ENCODE results near the gene JCHAIN. TPM values are rescaled to one million over a fixed set of nuclear protein-coding genes. Genes with fewer than 3 reads are reported as not detected.

The JCHAIN gene
- 0.99 and 18.2 TPM in 2 replicates for total RNA-seq (ENCODE audit: low replicate concordance)

DNA sequence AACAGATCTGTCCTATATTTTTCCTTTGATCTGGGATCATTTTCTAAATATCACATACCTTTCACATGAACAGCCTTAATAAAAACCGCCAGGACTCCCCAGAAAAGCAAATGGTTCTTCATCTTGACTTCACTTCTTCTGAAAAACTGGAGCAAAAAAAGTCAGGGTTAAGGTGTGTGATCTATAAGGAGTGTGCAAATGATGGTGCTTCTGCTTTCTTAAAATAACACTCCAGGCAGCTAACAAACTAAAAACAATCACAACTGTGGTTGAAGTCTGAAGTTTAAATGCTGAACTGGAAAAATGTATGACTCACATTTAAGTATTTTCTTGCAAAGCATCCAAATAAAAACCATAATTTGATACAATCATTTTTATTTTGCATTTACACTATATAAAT is at the start of gene JCHAIN:
JCHAIN (minus strand) TSS at position 140 of the 400 bp plus-strand sequence; CDS start at position 122, 18 bp downstream.
- DNase-seq (ENCODE audit: low read depth), result peak; percentile 31
- TF ChIP-seq, protein P1, sequence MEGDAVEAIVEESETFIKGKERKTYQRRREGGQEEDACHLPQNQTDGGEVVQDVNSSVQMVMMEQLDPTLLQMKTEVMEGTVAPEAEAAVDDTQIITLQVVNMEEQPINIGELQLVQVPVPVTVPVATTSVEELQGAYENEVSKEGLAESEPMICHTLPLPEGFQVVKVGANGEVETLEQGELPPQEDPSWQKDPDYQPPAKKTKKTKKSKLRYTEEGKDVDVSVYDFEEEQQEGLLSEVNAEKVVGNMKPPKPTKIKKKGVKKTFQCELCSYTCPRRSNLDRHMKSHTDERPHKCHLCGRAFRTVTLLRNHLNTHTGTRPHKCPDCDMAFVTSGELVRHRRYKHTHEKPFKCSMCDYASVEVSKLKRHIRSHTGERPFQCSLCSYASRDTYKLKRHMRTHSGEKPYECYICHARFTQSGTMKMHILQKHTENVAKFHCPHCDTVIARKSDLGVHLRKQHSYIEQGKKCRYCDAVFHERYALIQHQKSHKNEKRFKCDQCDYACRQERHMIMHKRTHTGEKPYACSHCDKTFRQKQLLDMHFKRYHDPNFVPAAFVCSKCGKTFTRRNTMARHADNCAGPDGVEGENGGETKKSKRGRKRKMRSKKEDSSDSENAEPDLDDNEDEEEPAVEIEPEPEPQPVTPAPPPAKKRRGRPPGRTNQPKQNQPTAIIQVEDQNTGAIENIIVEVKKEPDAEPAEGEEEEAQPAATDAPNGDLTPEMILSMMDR (IDR thresholded peaks at IDR 0.05; ENCODE audit: insufficient read depth, low read length), result no peak
- H3K4me3 ChIP-seq (ENCODE audit: low read depth, low read length), result no peak within 1 kb of the TSS

DNA sequence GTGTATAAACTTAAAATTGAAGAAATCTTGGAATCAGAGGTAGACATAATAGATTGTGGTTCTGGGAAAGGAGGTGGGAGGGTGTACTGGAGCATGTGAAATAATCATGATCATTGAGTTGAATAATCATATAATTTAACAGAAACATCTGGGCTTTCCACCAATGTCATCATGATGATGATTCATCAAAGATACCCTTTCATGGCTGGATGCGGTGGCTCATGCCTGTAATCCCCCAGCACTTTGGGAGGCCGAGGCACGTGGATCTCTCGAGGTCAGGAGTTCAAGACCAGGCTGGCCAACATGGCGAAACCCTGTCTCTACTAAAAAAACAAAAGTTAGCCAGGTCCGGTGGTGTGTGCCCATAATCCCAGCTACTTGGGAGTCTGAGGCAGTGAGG is 48.8 kb upstream of the JCHAIN start:
- DNase-seq (ENCODE audit: low read depth), result peak; percentile 45
- H3K4me3 ChIP-seq (ENCODE audit: low read depth, low read length), result no peak overlapping the region
- TF ChIP-seq, protein P1 (IDR thresholded peaks at IDR 0.05; ENCODE audit: insufficient read depth, low read length), result no peak

DNA sequence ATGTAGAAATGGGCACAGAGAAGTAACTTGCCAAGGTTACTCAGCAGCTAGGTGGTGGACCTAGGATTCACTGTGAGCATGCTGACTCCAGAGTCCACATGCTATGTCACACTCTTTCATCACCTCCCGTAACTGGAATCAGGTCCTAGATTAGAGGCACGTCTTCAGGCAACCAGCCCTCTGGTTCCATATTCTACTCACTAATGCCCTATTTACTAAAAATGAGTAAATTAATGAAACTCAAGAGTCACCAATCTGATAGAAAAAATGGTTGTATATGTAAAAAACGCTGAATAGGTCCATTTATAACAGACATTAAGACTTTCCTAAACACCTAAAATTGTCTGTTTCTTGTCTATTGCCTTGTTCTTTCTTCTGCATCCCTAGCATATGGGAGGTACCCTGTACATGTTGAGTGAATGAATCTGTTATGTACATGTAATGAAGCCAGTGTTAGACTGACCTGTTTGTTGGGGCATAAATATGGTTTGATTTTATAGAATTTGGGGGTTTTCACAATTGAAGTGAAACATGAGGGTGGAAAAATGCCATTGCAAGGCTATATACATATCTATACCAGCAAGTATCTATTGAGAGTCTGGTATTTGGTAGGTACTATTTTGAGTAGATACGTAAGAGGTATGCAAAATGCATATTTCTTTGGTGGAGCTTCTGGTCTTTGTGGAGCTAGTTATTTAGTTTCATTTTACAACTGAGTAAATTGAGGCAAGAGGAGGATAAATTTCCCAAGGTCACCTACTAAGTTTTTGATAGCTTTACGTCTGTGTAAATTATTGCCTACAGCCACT is 48.0 kb upstream of the JCHAIN start:
- DNase-seq (ENCODE audit: low read depth), result peak; percentile 39
- TF ChIP-seq, protein P1 (IDR thresholded peaks at IDR 0.05; ENCODE audit: insufficient read depth, low read length), result no peak
- H3K4me3 ChIP-seq (ENCODE audit: low read depth, low read length), result no peak overlapping the region

DNA sequence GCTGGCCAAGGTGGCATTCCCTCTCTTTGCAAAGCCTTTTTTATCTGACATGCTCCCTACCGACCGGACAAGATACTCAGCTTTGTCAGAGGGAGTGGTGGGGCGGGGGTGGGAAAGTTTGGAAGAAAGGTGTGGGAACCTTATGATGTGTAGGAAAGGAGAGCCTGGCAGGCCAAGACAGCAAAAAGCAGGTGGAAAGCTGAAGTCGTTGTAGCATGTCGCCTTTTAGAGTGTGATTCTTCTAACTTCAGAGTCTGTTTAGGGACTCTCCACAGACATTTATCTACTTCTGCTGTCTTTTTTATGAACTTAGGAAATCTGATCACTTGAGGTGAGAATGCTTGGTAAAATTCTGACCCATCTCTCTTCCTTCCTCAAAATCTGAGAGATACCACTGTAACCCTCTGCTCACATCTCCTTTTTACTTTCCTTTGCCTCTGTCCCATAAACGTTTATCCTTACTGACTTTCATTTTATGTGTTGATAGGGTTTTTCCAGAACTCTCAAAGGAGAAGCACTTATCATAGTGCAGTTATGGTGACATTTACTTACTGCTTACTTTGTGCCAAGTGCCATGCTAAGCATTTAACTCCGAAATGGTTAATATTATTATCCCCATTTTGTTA is 47.3 kb upstream of the JCHAIN start:
- TF ChIP-seq, protein P1 (IDR thresholded peaks at IDR 0.05; ENCODE audit: insufficient read depth, low read length), result no peak
- no peak overlapping the region for H3K4me3 ChIP-seq (ENCODE audit: low read depth, low read length)
- no peak for DNase-seq (ENCODE audit: low read depth)

DNA sequence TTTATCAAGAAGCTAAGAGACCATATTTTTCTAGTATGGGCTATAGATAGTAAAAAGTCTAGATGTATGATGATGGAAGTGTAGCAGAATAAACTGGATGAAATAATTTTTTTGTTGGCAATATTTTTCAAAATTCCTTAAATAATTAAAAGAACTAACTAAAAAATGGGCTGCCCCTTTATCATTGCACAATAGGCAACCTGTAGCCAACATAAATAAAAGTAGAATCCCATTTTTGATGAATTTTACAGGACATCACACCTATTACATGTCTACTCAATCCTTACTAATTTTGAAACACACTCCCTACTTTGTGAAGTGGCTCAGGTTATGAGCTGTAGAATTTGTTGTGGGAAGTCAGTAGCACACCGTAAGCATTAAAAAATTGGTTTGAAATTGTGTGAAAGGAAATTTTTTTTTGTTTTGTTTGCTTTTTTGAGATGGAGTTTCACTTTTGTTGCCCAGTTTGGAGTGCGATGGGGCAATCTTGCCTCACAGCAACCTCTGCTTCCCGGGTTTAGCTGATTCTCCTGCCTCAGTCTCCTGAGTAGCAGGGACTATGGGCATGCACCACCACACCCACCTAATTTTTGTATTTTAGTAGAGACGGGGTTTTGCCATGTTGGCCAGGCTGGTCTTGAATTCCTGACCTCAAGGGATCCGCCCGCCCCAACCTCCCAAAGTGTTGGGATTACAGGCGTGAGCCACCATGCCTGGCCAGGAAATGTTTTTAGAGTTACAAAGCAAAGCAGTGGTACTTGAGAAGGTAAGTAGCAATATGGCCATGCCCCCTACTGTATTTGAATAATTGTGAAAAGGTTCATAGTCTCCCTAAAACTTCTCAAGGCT is 46.5 kb upstream of the JCHAIN start:
- DNase-seq (ENCODE audit: low read depth), result no peak
- TF ChIP-seq, protein P1 (IDR thresholded peaks at IDR 0.05; ENCODE audit: insufficient read depth, low read length), result no peak
- H3K4me3 ChIP-seq (ENCODE audit: low read depth, low read length), result no peak overlapping the region

DNA sequence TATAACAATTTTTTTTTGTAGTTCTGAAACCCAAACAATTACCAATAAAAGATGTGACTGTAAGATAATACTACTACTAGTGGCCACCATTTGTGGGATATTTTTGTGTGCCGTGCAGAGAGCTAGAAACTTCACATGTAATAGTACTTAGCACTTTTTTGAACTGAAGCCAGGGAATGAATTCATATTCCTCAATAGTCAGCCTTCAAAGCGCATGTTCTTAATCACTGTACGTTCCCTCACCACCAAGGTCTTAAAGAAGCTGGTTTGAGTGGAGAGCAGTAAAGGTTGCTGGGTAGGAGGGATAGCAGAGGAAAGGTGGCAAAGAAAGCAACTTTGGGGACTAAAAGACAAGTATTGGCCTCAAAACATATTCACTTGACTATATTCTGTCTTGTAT is 45.8 kb upstream of the JCHAIN start:
- TF ChIP-seq, protein P1 (IDR thresholded peaks at IDR 0.05; ENCODE audit: insufficient read depth, low read length), result no peak
- DNase-seq (ENCODE audit: low read depth), result peak; percentile 22

More for the DNA sequence above, 45.8 kb upstream of the JCHAIN start:
- H3K4me3 ChIP-seq (ENCODE audit: low read depth, low read length), result no peak overlapping the region

Measured in fibroblast of the aortic adventitia (primary cell).